GM21447 (cell line): ENCODE results near the gene GXYLT2.
"Not testable (repeated sequence)": the region's sequence is repeated elsewhere in the genome, so short reads cannot be mapped to it uniquely, and the experiment has no call there.

Experiments
- ATAC-seq: cut with Tn5 transposase; IDR thresholded peaks from one replicate; pipeline ENCODE4 v1.9.1; 2021; ENCODE audit not compliant: unreplicated experiment

GXYLT2 gene

GRCh38 chr3:72972706-72973030, 84.8 kb downstream of the GXYLT2 start:
- ATAC-seq: no peak

GRCh38 chr3:72973031-72973723, 85.3 kb downstream of the GXYLT2 start:
- ATAC-seq: no peak

GRCh38 chr3:72973786-72974185, 85.9 kb downstream of the GXYLT2 start:
- no peak for ATAC-seq

GRCh38 chr3:72974956-72975355, 87.1 kb downstream of the GXYLT2 start:
- ATAC-seq: no peak

- ATAC-seq: no peak
Measured at GRCh38 chr3:72976281-72976741, 88.5 kb downstream of the GXYLT2 start.

- peak; percentile 72 for ATAC-seq
Measured at GRCh38 chr3:72977060-72977808, 89.4 kb downstream of the GXYLT2 start.

GRCh38 chr3:72982609-72983366, 94.9 kb downstream of the GXYLT2 start:
- no peak for ATAC-seq

GRCh38 chr3:72985576-72985975, 97.7 kb downstream of the GXYLT2 start:
- no peak for ATAC-seq

- no peak for ATAC-seq
Measured at GRCh38 chr3:72990701-72991395, 103.0 kb downstream of the GXYLT2 start.

GRCh38 chr3:72991522-72991921, 103.7 kb downstream of the GXYLT2 start:
- no peak for ATAC-seq

- ATAC-seq: no peak
Measured at GRCh38 chr3:72993391-72993790, 105.5 kb downstream of the GXYLT2 start.

- no peak for ATAC-seq
Measured at GRCh38 chr3:72995337-72995736, 107.5 kb downstream of the GXYLT2 start.

GRCh38 chr3:72996121-72996472, 108.3 kb downstream of the GXYLT2 start:
- ATAC-seq: no peak

GRCh38 chr3:72996473-72997333, 108.9 kb downstream of the GXYLT2 start, which contains the start of gene PPP4R2:
TSS of gene PPP4R2 (plus strand) at chr3:72996811. CDS start at chr3:72997038, 227 bp downstream.
- ATAC-seq: peak; percentile 74

- peak; percentile 41 for ATAC-seq
Measured at GRCh38 chr3:72997421-72997961, 109.6 kb downstream of the GXYLT2 start.

GRCh38 chr3:72998466-72998865, 110.6 kb downstream of the GXYLT2 start:
- no peak for ATAC-seq

GRCh38 chr3:72999951-73000350, 112.1 kb downstream of the GXYLT2 start:
- ATAC-seq: no peak

- not testable (repeated sequence) for ATAC-seq
Measured at GRCh38 chr3:73003050-73003449, 115.2 kb downstream of the GXYLT2 start.

GRCh38 chr3:73004316-73004715, 116.5 kb downstream of the GXYLT2 start:
- no peak for ATAC-seq
